Aorta (tissue), 4 donors: ENCODE data around the gene THOC7. TPM values are rescaled to one million over a fixed set of nuclear protein-coding genes. Genes with fewer than 3 reads are reported as not detected.

Experiments used
- polyA plus RNA-seq, 2 donors: library from polyadenylated mRNA; stranded (reverse); fragments of 200-250 nt; gene quantifications; one replicate each; pipeline ENCODE4 v1.2.3, GENCODE V29; 2013
- total RNA-seq, 2 donors: library from RNA; stranded (reverse); fragmentation: NEBNext Ultra II Directional; extraction: Animal tissue kit (Norgen Biotek cat#: 25700); gene quantifications; one replicate each; pipeline ENCODE4 v1.2.1, GENCODE V29; 2021
- donor health status: healthy with polysubstance abuse.
- donor health status: Bipolar disorder and iron deficiency.
- donor health status: DM: no; HTN: no; CAD: no.
- donor health status: DM: yes; HTN: yes; CAD: no.

THOC7 gene
- total and polyA plus RNA-seq, 4 donors: 53.8 to 150 (median 59.2) TPM

Other genes starting within 250 kb of the THOC7 start
- not detected for gene SNTN, start 211.1 kb downstream of the THOC7 start, total RNA-seq
- not detected for gene SNTN, start 211.1 kb downstream of the THOC7 start, polyA plus RNA-seq
- not detected for gene C3orf49, start 44.5 kb downstream of the THOC7 start, total RNA-seq
- gene C3orf49, start 44.5 kb downstream of the THOC7 start, polyA plus RNA-seq: not detected
- gene ATXN7, start 62 bp upstream of the THOC7 start, total RNA-seq: 10 to 100 TPM; 52.3 to 52.5 TPM
- 1 to 10 TPM; 4.1 to 6.0 TPM for gene ATXN7, start 62 bp upstream of the THOC7 start, polyA plus RNA-seq
- not detected for gene SCAANT1, start 48.6 kb upstream of the THOC7 start, total RNA-seq
- gene SCAANT1, start 48.6 kb upstream of the THOC7 start, polyA plus RNA-seq: not detected
- gene PSMD6, start 159.7 kb upstream of the THOC7 start, total RNA-seq: 10 to 100 TPM; 47.5 to 52.9 TPM
- gene PSMD6, start 159.7 kb upstream of the THOC7 start, polyA plus RNA-seq: 10 to 100 TPM; 52.3 to 52.5 TPM